Right lobe of liver (tissue), 6 donors: ENCODE results near the gene DDB1. TPM values are rescaled to one million over a fixed set of nuclear protein-coding genes. Genes with fewer than 3 reads are reported as not detected.

ENCODE experiments used
- ATAC-seq, 4 donors: fragments of 200-7000 bp; cut with Tn5 transposase; one replicate each; pipeline ENCODE4 v1.9.1; 2020; ENCODE audit warnings: mild to moderate bottlenecking in 4 of 4, moderate library complexity in 4 of 4
- DNase-seq, 3 donors: peaks; one replicate each; pipeline ENCODE4 v3.0.0-alpha.2; 2020
- H3K27ac ChIP-seq, 3 donors: fragments of 200-600 bp; one replicate each; pipeline ENCODE4 v1.8.0; 2022
- H3K27me3 ChIP-seq, 2 donors: fragments of 200-600 bp; one replicate each; pipeline ENCODE4 v1.8.0; 2022
- H3K36me3 ChIP-seq, 4 donors: fragments of 200-600 bp; sonication (generic) in 1 of 4; one replicate each; pipeline versions ENCODE4 v1.5.1 to v1.8.0; 2017 to 2022; ENCODE audit warnings: control low read depth in 1 of 4
- H3K4me1 ChIP-seq, 4 donors: fragments of 200-600 bp; sonication (generic) in 1 of 4; one replicate each; pipeline versions ENCODE4 v1.5.1 to v1.8.0; 2017 to 2022; ENCODE audit warnings: control low read depth in 1 of 4
- H3K4me3 ChIP-seq, 3 donors: fragments of 200-600 bp; one replicate each; pipeline ENCODE4 v1.8.0; 2022
- H3K9me3 ChIP-seq, 4 donors: fragments of 200-600 bp; sonication (generic) in 1 of 4; one replicate each; pipeline versions ENCODE4 v1.5.1 to v1.8.0; 2017 to 2022; ENCODE audit warnings: control low read depth in 1 of 4
- CTCF ChIP-seq, 4 donors: fragments of 200-600 bp in 3 of 4; fragments of 450-650 bp in 1 of 4; IDR thresholded peaks; one replicate each; pipeline versions ENCODE4 v1.5.1 to v1.8.0; 2016 to 2022; ENCODE audit warnings: antibody characterized with exemption in 4 of 4, mild to moderate bottlenecking in 2 of 4
- POLR2A ChIP-seq: fragments of 450-650 bp; IDR thresholded peaks from one replicate; pipeline ENCODE4 v1.6.1; 2017; ENCODE audit warnings: antibody characterized with exemption, mild to moderate bottlenecking
- WGBS: methylation state at CpG from one replicate; pipeline ENCODE4 v1.1.6; 2018; ENCODE audit warnings: low coverage, low lambda C conversion rate; ENCODE audit not compliant: insufficient coverage; ENCODE audit errors: missing lambda C conversion rate; 5-methylcytosine and 5-hydroxymethylcytosine counted together
- intact Hi-C, 2 donors: fragments of 100-400 bp; cut with DNase I; formaldehyde crosslinking; loops; one replicate each; pipeline versions ENCODE4 v1.11.2 to v1.14.1; 2022
- total RNA-seq, 6 experiments: library from RNA; depleted of rRNA in 2 of 6; stranded (reverse); fragments of >200 nt in 2 of 6; fragmentation: NEBNext Ultra II Directional in 3 of 6; extraction: Animal tissue kit (Norgen Biotek cat#: 25700) in 3 of 6; gene quantifications; one replicate each; pipeline versions ENCODE4 v1.1.0 to v1.2.4, GENCODE V29; 2016 to 2023
- donor health status: DM: no; HTN: yes; CAD: no.
- donor health status: DM: no; HTN: no; CAD: no.
- donor health status: DM: no; HTN: no; CAD: no.
- donor health status: DM: no; HTN: yes; CAD: no.
- donor health status: DM: no; HTN: yes; CAD: no.

The DDB1 gene
- total RNA-seq, 6 experiments from 2014 or later, result 70.9 to 94.5 (median 83.9) TPM

GRCh38 chr11:61336171-61336935, 3.4 kb upstream of the DDB1 start:
- DNase-seq, result peak; percentile 82 to 86 (median 84)
- peak; percentile 74 to 81 (median 76) for ATAC-seq
- H3K27me3 ChIP-seq, result no peaks in the 10 kb centered on the region
- peak overlapping the region in 2 of 3 donors; percentile 35 to 85 for H3K27ac ChIP-seq
- no peaks in the 10 kb centered on the region for H3K9me3 ChIP-seq
- H3K36me3 ChIP-seq, result peaks cover 0 to 30% (median 11%) of the 10 kb centered on the region in 4 donors
- H3K4me3 ChIP-seq, result peak overlapping the region in 1 of 3 donors; percentile 94
- WGBS, result 33% methylated on average over 5 of the region's 8 CpGs
- intact Hi-C loops, result loop anchor here (5.0 kb wide), 2 partner anchors 46 to 51 kb away; no protein-coding TSS in a partner anchor
- TF ChIP-seq POLR2A, result no peak
- TF ChIP-seq CTCF (IDR thresholded peaks at IDR 0.05), result peak; percentile 99
- peaks cover 0 to 37% (median 14%) of the 10 kb centered on the region in 4 donors for H3K4me1 ChIP-seq

GRCh38 chr11:61335355-61335710, 2.4 kb upstream of the DDB1 start:
- TF ChIP-seq CTCF (IDR thresholded peaks at IDR 0.05) (no peak), POLR2A (no peak)
- no peak for ATAC-seq
- WGBS, result 43% methylated on average over 1 of the region's 1 CpG
- H3K36me3 ChIP-seq, result peaks cover 0 to 24% (median 11%) of the 10 kb centered on the region in 4 donors
- peak overlapping the region in 2 of 3 donors; percentile 83 to 85 for H3K27ac ChIP-seq
- H3K4me3 ChIP-seq, result peak overlapping the region in 2 of 3 donors; percentile 50 to 94
- intact Hi-C loops, result loop anchor here (5.0 kb wide), 2 partner anchors 47 to 52 kb away; no protein-coding TSS in a partner anchor
- DNase-seq, result no peak
- no peaks in the 10 kb centered on the region for H3K27me3 ChIP-seq
- H3K4me1 ChIP-seq, result peaks cover 0 to 42% (median 15%) of the 10 kb centered on the region in 4 donors
- no peaks in the 10 kb centered on the region for H3K9me3 ChIP-seq

GRCh38 chr11:61334434-61335354, 1.8 kb upstream of the DDB1 start:
- Histone ChIP-seq H3K9me3 (no peaks in the 10 kb centered on the region), H3K27ac (peak overlapping the region; percentile 82 to 85 (median 83)), H3K27me3 (no peaks in the 10 kb centered on the region), H3K4me3 (peak overlapping the region in 2 of 3 donors; percentile 50 to 94), H3K36me3 (peaks cover 0 to 25% (median 11%) of the 10 kb centered on the region in 4 donors), H3K4me1 (peaks cover 0 to 42% (median 15%) of the 10 kb centered on the region in 4 donors)
- 41% methylated on average over 13 of the region's 16 CpGs for WGBS
- intact Hi-C loops, result loop anchor here (5.0 kb wide), 2 partner anchors 48 to 53 kb away; no protein-coding TSS in a partner anchor
- peak; percentile 38 to 56 (median 46) for ATAC-seq
- TF ChIP-seq CTCF (IDR thresholded peaks at IDR 0.05), result no peak
- peak; percentile 41 for TF ChIP-seq POLR2A
- peak in 2 of 3 donors; percentile 65 to 81 for DNase-seq

DNA sequence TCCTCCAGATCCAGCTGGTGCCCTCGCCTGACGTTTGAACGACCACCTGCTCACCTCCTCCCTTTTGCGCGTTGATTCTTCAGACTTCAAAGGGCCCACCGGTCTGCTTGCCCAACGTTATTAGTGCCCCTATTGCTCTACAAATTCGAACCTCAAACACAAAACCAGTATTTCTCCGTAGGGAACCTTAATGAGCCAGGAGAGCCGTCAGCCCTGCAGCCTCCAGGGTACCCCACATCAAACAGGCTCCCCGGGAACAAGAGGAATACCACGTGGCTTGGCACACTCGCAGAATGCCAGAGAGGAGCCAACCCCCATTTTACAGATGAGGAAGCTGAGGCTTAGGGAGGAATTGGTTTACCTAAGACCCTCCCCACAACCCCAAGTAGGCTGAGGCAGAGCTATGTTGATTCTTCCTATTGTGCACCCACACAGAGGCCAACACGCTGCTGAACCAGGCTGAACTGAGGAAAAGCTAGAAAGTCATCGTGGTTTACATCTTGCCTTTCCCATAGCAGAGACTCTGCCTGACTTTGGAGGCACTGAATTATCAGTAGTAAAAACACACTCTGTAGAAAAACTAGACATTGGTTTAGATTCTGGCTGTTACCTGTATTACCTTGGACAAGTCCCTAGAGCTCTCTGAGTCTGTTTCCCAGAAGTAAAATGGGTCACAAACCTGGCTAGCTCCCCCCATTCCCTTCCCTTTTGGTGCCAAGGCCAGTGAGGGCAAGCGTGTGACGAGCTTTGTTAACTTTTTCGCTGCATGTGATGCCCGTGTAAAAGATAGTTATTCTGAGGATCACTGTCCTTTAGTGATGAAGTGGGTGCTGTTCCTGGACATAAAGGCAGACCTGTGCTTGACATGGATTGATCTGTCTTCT, 887 bp upstream of the DDB1 start:
- Histone ChIP-seq H3K4me3 (peak overlapping the region; percentile 94 to 98 (median 96)), H3K27ac (peak overlapping the region; percentile 82 to 85 (median 83)), H3K27me3 (no peaks in the 10 kb centered on the region), H3K4me1 (peaks cover 0 to 42% (median 15%) of the 10 kb centered on the region in 4 donors), H3K36me3 (peaks cover 0 to 25% (median 10%) of the 10 kb centered on the region in 4 donors), H3K9me3 (no peaks in the 10 kb centered on the region)
- intact Hi-C loops, result no loop called here
- no peak for DNase-seq
- no peak for ATAC-seq
- TF ChIP-seq POLR2A, result no peak
- TF ChIP-seq CTCF (IDR thresholded peaks at IDR 0.05), result no peak
- 7% methylated on average over 16 of the region's 19 CpGs for WGBS
